ENCODE results near the gene SUFU. TPM values are rescaled to one million over a fixed set of nuclear protein-coding genes. Genes with fewer than 3 reads are reported as not detected.

Gene SUFU
- total RNA-seq, 1 experiment from 2014 or later, result 5.9 TPM

DNA sequence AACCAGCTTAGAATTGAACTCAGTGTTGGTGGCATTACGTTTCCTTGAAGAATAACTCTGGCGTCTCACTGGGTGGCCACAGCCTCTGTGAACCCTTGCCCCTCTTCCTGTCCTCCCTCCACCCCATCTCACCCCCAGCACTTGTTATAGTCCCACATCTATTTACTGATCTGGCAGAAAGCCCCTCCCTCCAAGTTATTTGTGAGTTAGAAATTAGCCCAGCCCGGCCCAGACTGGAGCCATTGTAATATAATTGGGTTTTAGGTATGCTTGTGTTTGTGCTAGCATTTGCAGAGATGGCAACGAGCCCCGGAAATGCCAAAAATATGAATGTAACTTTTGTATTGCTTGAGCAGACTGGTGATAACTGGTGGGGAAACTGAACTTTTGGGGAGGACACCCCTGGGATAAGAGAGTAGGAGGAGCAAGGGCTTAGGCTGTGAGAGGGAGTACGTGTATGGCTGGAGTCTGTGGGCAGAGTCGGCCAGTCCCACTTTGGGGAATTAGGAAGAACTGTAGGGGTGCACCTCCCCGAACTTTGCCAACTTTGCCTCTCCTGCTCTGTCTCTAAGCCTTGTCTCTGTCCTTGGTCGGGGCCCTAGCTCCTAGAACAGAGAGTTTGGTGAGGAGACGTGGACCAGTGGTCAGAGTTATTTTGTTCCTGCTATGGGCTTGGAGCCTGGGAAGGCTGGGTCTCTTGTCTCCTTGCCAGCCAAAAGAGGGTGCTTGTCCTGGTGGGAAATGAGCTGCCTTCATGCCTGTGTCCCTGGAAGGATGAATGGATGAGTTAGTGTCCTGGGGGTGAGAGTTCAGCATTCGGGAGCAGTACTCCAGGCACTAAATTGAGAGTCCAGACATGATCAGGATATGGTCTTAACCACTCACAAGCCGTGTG, 121.2 kb downstream of the SUFU start:
- no peak overlapping the region for H3K4me3 ChIP-seq (ENCODE audit: low read length)
- no peaks in the 10 kb centered on the region for H3K36me3 ChIP-seq (ENCODE audit: insufficient read depth, low read length)
- H3K9ac ChIP-seq (ENCODE audit: low read length), result no peak overlapping the region
- DNase-seq, result no peak
- no peaks in the 10 kb centered on the region for H3K9me3 ChIP-seq (ENCODE audit: low read length)
- H3K79me2 ChIP-seq (ENCODE audit: low read length), result no peaks in the 10 kb centered on the region
- H4K20me1 ChIP-seq (ENCODE audit: insufficient read depth, low read depth, low read length), result no peaks in the 10 kb centered on the region
- H3K9me2 ChIP-seq (replicated peaks; ENCODE audit: insufficient read depth, low read length), result no peaks in the 10 kb centered on the region
- H3K27ac ChIP-seq (ENCODE audit: low read length), result no peak overlapping the region
- H3K4me1 ChIP-seq (ENCODE audit: low read length), result 0 out of 2 replicates have a peak, but pooled peaks cover 4% of the 10 kb centered on the region
- no peaks in the 10 kb centered on the region for H3K27me3 ChIP-seq (ENCODE audit: low read length)
- no peak overlapping the region for H2AFZ ChIP-seq (ENCODE audit: low read length)
- H3K4me2 ChIP-seq (ENCODE audit: low read depth, low read length, poor library complexity, severe bottlenecking), result no peak overlapping the region

DNA sequence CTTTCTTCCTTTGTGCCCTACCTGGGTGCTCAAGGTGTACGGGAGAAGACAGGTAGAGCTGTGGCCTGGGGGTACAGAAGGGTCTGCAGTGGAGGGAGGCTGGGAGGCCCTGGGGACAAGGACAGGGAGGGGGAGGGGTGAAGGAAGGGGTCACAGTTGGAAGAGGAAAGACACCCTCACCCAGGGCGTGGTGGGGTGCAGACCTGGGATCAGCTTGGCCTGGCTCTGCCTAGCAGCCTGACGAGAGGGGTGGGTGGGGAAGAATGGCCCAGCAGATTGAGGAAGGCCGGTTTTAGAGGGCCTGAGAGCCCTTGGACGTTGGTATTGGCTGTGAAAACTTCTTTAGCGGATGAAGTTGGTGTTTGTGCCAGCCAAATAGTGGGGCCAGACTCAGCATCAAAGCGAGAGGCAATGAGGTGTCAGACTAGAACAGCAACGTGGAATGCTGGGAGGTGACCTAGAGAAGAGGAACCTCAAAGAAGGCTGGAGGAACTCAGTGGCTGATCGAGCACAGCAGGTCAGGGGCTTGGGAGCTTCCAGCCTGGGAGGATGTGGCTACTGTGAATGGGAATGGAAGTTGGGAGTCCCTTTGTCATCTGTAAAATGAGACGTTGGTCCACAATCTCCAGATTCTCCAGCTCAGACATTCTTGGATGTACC, 122.4 kb downstream of the SUFU start:
- no peak for DNase-seq
- H3K27ac ChIP-seq (ENCODE audit: low read length), result no peak overlapping the region

DNA sequence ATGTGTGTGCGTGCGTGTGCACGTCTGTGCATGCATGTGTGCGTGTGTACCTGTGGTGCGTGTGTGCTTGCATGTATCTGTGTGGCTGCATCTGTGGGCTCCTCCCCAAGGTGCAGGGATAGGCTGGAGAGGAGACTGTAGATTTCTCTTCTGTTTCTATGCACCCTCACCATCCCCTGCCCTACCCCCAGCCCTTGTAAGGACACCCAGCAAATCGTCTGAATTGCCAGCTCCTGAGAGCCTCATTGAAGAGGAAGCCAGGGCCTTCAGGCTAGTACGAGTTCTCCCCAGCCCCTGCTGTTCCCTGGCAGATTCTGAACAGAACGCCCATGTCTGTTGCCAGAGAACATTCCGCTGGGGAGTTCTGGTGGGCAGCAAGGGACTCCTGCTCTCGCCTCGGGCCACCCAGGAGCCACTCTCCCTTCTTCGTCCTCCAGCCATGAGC, 123.5 kb downstream of the SUFU start:
- Histone ChIP-seq H3K27ac (ENCODE audit: low read length) (no peak overlapping the region), H2AFZ (ENCODE audit: low read length) (no peak overlapping the region), H3K4me2 (ENCODE audit: low read depth, low read length, poor library complexity, severe bottlenecking) (no peak overlapping the region), H4K20me1 (ENCODE audit: insufficient read depth, low read depth, low read length) (no peaks in the 10 kb centered on the region), H3K27me3 (ENCODE audit: low read length) (no peaks in the 10 kb centered on the region), H3K36me3 (ENCODE audit: insufficient read depth, low read length) (no peaks in the 10 kb centered on the region), H3K9ac (ENCODE audit: low read length) (no peak overlapping the region), H3K9me3 (ENCODE audit: low read length) (no peaks in the 10 kb centered on the region), H3K79me2 (ENCODE audit: low read length) (no peaks in the 10 kb centered on the region), H3K4me1 (ENCODE audit: low read length) (0 out of 2 replicates have a peak, but pooled peaks cover 4% of the 10 kb centered on the region), H3K4me3 (ENCODE audit: low read length) (no peak overlapping the region), H3K9me2 (replicated peaks; ENCODE audit: insufficient read depth, low read length) (no peaks in the 10 kb centered on the region)
- DNase-seq, result no peak

More for the DNA sequence above, 122.4 kb downstream of the SUFU start:
- no peak overlapping the region for H3K9ac ChIP-seq (ENCODE audit: low read length)
- no peaks in the 10 kb centered on the region for H3K79me2 ChIP-seq (ENCODE audit: low read length)
- no peak overlapping the region for H3K4me3 ChIP-seq (ENCODE audit: low read length)
- no peaks in the 10 kb centered on the region for H4K20me1 ChIP-seq (ENCODE audit: insufficient read depth, low read depth, low read length)
- H3K36me3 ChIP-seq (ENCODE audit: insufficient read depth, low read length), result no peaks in the 10 kb centered on the region
- no peak overlapping the region for H2AFZ ChIP-seq (ENCODE audit: low read length)
- no peaks in the 10 kb centered on the region for H3K9me3 ChIP-seq (ENCODE audit: low read length)
- no peaks in the 10 kb centered on the region for H3K9me2 ChIP-seq (replicated peaks; ENCODE audit: insufficient read depth, low read length)
- 0 out of 2 replicates have a peak, but pooled peaks cover 4% of the 10 kb centered on the region for H3K4me1 ChIP-seq (ENCODE audit: low read length)
- no peak overlapping the region for H3K4me2 ChIP-seq (ENCODE audit: low read depth, low read length, poor library complexity, severe bottlenecking)
- no peaks in the 10 kb centered on the region for H3K27me3 ChIP-seq (ENCODE audit: low read length)

DNA sequence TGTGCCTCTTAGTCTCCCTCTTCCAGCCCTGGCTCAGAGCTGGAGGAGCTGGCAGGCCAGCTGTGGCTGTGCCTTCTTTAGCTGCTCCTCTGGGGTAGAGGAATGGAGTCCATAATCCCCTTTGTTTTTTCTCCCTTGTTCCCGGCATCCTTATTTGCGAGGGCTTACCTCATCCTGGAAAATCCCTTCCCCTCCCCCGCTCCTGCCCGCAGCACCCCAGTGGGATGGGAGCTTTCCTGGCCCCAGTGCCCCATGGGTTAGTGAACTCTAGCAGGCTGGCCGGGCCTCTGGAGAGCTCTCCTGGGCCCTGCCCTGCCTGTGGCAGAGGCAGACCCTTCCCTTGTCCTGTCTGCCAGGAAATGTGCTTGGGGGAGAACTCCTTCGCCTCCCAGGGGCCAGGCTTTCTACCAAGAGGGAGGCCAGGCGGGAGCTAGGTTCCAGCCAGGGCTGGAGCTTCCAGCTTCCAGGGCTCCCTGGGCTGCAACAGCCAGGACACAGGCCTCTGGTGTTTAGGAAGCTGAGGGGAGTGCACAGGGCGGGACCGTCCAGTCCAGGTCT, 124.0 kb downstream of the SUFU start:
- H3K9ac ChIP-seq (ENCODE audit: low read length), result no peak overlapping the region
- H3K9me2 ChIP-seq (replicated peaks; ENCODE audit: insufficient read depth, low read length), result no peaks in the 10 kb centered on the region
- H3K36me3 ChIP-seq (ENCODE audit: insufficient read depth, low read length), result no peaks in the 10 kb centered on the region
- no peak overlapping the region for H3K4me3 ChIP-seq (ENCODE audit: low read length)
- no peak overlapping the region for H3K27ac ChIP-seq (ENCODE audit: low read length)
- no peaks in the 10 kb centered on the region for H3K79me2 ChIP-seq (ENCODE audit: low read length)
- H3K4me1 ChIP-seq (ENCODE audit: low read length), result 0 out of 2 replicates have a peak, but pooled peaks cover 4% of the 10 kb centered on the region
- DNase-seq, result no peak
- no peaks in the 10 kb centered on the region for H3K9me3 ChIP-seq (ENCODE audit: low read length)
- H3K27me3 ChIP-seq (ENCODE audit: low read length), result no peaks in the 10 kb centered on the region
- H2AFZ ChIP-seq (ENCODE audit: low read length), result no peak overlapping the region
- H4K20me1 ChIP-seq (ENCODE audit: insufficient read depth, low read depth, low read length), result no peaks in the 10 kb centered on the region
- H3K4me2 ChIP-seq (ENCODE audit: low read depth, low read length, poor library complexity, severe bottlenecking), result no peak overlapping the region

DNA sequence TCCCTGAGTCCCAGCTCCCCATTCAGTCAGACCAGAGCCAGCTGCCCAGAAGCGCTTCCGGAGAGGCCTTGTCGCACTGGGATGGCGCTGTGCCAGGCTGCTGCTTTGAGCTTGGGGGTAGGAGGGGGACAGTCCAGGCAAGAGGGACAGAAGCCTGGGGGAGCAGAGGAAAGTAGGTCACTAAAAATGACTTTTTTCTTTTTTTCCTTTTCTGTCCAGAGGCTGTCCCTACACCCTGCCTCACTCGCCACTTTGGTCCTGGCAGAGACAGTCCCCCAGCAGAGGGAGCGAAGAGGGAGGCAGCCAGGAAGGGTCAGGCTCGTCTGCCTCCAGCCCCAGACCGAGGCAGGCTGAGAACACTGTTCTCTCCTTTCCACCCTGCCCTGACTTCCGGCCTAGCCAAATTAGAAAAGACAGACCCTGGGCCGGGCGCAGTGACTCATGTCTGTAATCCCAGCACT, 124.7 kb downstream of the SUFU start:
- no peaks in the 10 kb centered on the region for H3K36me3 ChIP-seq (ENCODE audit: insufficient read depth, low read length)
- no peaks in the 10 kb centered on the region for H3K27me3 ChIP-seq (ENCODE audit: low read length)
- H3K9ac ChIP-seq (ENCODE audit: low read length), result no peak overlapping the region
- no peaks in the 10 kb centered on the region for H4K20me1 ChIP-seq (ENCODE audit: insufficient read depth, low read depth, low read length)
- no peak overlapping the region for H3K27ac ChIP-seq (ENCODE audit: low read length)
- H2AFZ ChIP-seq (ENCODE audit: low read length), result no peak overlapping the region
- DNase-seq, result no peak
- H3K79me2 ChIP-seq (ENCODE audit: low read length), result no peaks in the 10 kb centered on the region
- no peaks in the 10 kb centered on the region for H3K9me2 ChIP-seq (replicated peaks; ENCODE audit: insufficient read depth, low read length)
- H3K4me3 ChIP-seq (ENCODE audit: low read length), result no peak overlapping the region
- H3K4me1 ChIP-seq (ENCODE audit: low read length), result 0 out of 2 replicates have a peak, but pooled peaks cover 4% of the 10 kb centered on the region
- no peak overlapping the region for H3K4me2 ChIP-seq (ENCODE audit: low read depth, low read length, poor library complexity, severe bottlenecking)
- H3K9me3 ChIP-seq (ENCODE audit: low read length), result no peaks in the 10 kb centered on the region

DNA sequence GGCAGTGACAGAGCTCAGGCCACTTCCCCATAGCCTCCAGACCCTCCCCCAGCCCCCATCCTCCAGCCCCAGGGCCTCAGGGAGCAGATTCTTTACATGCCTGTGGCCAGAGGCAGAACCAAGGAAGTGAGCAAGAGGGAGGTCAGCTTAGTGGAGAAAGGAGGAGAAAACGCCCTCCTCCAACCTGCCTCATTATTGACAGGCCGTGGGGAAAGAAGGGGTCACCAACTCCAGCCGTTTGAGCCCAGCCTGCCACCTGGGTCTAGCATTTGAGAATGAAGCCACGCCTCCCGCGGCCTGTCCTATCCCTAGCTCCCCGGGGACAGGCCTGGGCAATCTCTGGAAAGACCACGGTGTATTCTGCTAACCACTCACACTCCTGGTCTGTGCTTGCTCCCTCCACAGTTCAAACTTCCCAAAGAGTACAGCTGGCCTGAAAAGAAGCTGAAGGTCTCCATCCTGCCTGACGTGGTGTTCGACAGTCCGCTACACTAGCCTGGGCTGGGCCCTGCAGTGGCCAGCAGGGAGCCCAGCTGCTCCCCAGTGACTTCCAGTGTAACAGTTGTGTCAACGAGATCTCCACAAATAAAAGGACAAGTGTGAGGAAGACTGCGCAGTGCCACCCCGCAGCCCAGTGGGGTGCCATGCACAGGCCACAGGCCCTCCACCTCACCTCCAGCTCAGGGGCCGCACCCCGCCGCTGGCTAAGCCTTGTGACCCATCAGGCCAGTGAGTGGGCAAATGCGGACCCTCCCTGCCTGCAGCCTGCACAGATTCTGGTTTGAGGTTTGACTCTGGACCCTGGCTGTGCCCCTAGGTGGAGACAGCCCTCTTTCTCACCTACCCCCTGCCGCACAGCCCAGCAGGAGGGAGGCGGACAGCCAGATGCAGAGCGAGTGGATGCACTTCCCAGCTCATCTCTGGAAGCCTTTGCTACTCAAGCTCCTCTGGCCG, 126.2 kb downstream of the SUFU start:
- no peak overlapping the region for H3K4me2 ChIP-seq (ENCODE audit: low read depth, low read length, poor library complexity, severe bottlenecking)
- peaks cover 9% of the 10 kb centered on the region for H3K4me1 ChIP-seq (ENCODE audit: low read length)
- no peaks in the 10 kb centered on the region for H3K36me3 ChIP-seq (ENCODE audit: insufficient read depth, low read length)
- no peak overlapping the region for H3K27ac ChIP-seq (ENCODE audit: low read length)
- H3K27me3 ChIP-seq (ENCODE audit: low read length), result no peaks in the 10 kb centered on the region
- DNase-seq, result no peak
- H3K4me3 ChIP-seq (ENCODE audit: low read length), result no peak overlapping the region
- no peaks in the 10 kb centered on the region for H4K20me1 ChIP-seq (ENCODE audit: insufficient read depth, low read depth, low read length)
- no peak overlapping the region for H3K9ac ChIP-seq (ENCODE audit: low read length)
- no peak overlapping the region for H2AFZ ChIP-seq (ENCODE audit: low read length)
- no peaks in the 10 kb centered on the region for H3K9me2 ChIP-seq (replicated peaks; ENCODE audit: insufficient read depth, low read length)
- no peaks in the 10 kb centered on the region for H3K9me3 ChIP-seq (ENCODE audit: low read length)
- no peaks in the 10 kb centered on the region for H3K79me2 ChIP-seq (ENCODE audit: low read length)

DNA sequence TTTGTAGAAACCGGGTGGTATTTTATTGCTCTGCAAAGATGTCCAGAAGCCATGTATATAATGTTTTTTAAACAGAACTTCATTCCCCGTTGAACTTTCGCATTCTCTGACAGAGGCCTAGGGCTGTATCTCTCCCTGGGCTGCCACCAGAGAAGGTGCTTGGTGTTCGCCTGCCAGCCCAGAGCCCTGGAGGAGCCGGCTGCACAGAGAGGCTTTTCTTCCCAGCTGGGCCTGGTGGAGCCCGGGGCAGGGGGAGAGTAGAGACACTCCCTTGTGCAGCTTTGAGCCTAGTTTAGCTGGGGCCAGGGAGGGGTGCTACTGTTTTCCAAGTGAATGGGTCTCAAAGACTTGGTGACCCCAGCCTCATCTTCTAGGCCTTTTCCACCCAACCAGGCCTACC, 126.9 kb downstream of the SUFU start:
- no peak overlapping the region for H3K9ac ChIP-seq (ENCODE audit: low read length)

More for the DNA sequence above, 126.9 kb downstream of the SUFU start:
- Histone ChIP-seq H3K4me1 (ENCODE audit: low read length) (peaks cover 8% of the 10 kb centered on the region), H3K27me3 (ENCODE audit: low read length) (no peaks in the 10 kb centered on the region), H3K9me2 (replicated peaks; ENCODE audit: insufficient read depth, low read length) (no peaks in the 10 kb centered on the region), H3K79me2 (ENCODE audit: low read length) (no peaks in the 10 kb centered on the region), H3K4me3 (ENCODE audit: low read length) (no peak overlapping the region), H2AFZ (ENCODE audit: low read length) (no peak overlapping the region), H3K9me3 (ENCODE audit: low read length) (no peaks in the 10 kb centered on the region), H3K4me2 (ENCODE audit: low read depth, low read length, poor library complexity, severe bottlenecking) (no peak overlapping the region), H3K27ac (ENCODE audit: low read length) (no peak overlapping the region), H3K36me3 (ENCODE audit: insufficient read depth, low read length) (no peaks in the 10 kb centered on the region), H4K20me1 (ENCODE audit: insufficient read depth, low read depth, low read length) (no peaks in the 10 kb centered on the region)
- no peak for DNase-seq
